Skeletal muscle satellite cell (primary cell): Measurements from ENCODE around the gene MEF2C. TPM values are rescaled to one million over a fixed set of nuclear protein-coding genes. Genes with fewer than 3 reads are reported as not detected.

ENCODE experiments used
- H3K27me3 ChIP-seq: 2 replicates; pipeline ENCODE4 v1.7.0; 2013; ENCODE audit warnings: low read length; ENCODE audit not compliant: control insufficient read depth, insufficient read depth
- H3K36me3 ChIP-seq: 2 replicates; pipeline ENCODE4 v1.7.0; 2013; ENCODE audit warnings: mild to moderate bottlenecking, control low read depth, low read length; ENCODE audit not compliant: insufficient read depth
- H3K4me1 ChIP-seq: 2 replicates; pipeline ENCODE4 v1.7.0; 2013; ENCODE audit warnings: low read length; ENCODE audit not compliant: control insufficient read depth, insufficient read depth
- H3K4me2 ChIP-seq: 2 replicates; pipeline ENCODE4 v1.7.0; 2013; ENCODE audit warnings: mild to moderate bottlenecking, low read length
- H3K4me3 ChIP-seq: 2 replicates; pipeline ENCODE4 v1.7.0; 2013; ENCODE audit warnings: low read length
- H3K9ac ChIP-seq: 2 replicates; pipeline ENCODE4 v1.7.0; 2013; ENCODE audit warnings: mild to moderate bottlenecking, low read depth, low read length, moderate library complexity
- H3K9me3 ChIP-seq: replicated peaks from 2 replicates; pipeline ENCODE4 v1.7.0; 2013; ENCODE audit warnings: mild to moderate bottlenecking, control low read depth, low read length
- small RNA-seq: library from RNA; depleted of rRNA; stranded (forward); fragments of <200 nt; gene quantifications from one replicate; pipeline ENCODE3, GENCODE V24; 2012

MEF2C gene

DNA sequence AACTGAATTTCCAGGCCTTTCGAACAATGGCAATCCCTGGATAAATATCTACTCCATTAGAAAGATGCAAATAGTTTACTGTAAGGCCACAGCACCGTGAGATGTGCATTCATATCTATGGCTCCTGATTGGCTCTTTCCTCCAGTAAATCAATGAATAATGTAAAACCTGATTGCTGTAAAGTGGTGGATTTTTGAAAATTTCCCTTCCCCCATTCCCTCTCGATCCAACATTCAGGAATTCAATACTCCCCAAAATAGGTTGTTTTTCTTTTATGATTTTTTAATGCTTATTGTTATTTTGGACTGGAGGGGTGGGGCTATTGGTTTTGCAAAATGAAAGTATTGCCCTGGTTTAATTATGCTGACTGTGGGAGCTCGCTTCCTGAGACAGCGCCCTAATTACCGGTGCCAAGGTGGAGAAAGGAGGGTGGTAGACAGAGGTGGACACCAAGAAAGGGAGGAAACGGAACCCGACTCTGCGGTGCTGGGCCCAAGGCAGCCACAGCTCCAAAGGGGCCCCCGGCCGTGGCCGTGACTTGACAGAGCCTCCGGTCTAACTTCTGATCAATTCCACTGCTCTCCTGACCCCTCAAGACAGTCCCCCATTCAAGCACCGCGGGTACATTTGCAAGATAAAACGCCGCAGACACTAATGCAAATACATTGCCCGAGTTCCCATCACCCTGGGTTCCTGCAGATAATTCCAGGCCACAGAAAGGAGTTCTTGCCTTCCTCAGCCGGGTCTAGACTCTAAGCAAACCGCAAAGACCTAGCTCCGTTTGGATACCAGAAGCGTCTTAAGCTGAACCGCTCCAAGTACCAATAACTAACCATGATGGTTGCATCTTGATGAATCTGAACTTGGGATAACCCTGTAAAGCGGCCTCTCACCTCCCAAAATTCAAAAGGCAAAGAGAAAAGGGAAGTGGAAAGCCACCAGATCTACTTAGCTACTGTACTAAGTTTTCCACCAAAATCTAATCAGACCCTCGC lies 211.2 kb downstream of the MEF2C start:
- H3K4me3 ChIP-seq, result no peak overlapping the region
- H3K4me1 ChIP-seq, result peaks cover 9% of the 10 kb centered on the region
- no peaks in the 10 kb centered on the region for H3K36me3 ChIP-seq
- H3K9me3 ChIP-seq, result peaks cover 5% of the 10 kb centered on the region
- H3K9ac ChIP-seq, result no peak overlapping the region
- H3K27me3 ChIP-seq, result peaks cover 97% of the 10 kb centered on the region
- H3K4me2 ChIP-seq, result no peak overlapping the region

- peaks cover 98% of the 10 kb centered on the region for H3K27me3 ChIP-seq
- no peak overlapping the region for H3K4me3 ChIP-seq
- H3K9ac ChIP-seq, result no peak overlapping the region
- H3K4me1 ChIP-seq, result peaks cover 14% of the 10 kb centered on the region
- no peak overlapping the region for H3K4me2 ChIP-seq
- H3K9me3 ChIP-seq, result peaks cover 5% of the 10 kb centered on the region
- no peaks in the 10 kb centered on the region for H3K36me3 ChIP-seq
These were observed 211.9 kb downstream of the MEF2C start for GRCh38 chr5:88671106-88671504.

DNA sequence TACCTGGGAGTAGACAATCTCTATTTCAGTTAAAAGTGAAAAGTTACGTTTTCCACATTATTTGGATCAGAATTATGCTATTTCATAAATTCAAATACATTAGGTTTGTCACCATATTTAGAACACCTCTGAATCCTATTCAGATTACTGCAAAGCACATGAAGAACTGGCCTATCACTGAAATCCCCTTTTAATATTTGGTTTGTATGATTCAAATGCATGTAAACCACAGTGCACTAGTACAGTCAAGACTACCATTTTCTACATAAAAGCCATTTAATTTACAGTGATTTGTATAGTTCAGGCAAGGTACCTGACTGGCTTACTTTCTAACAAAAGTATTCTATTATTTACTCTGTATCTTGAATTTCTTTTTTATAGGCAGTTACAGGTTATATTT lies 212.5 kb downstream of the MEF2C start:
- no peak overlapping the region for H3K9ac ChIP-seq
- no peak overlapping the region for H3K4me2 ChIP-seq
- peaks cover 5% of the 10 kb centered on the region for H3K9me3 ChIP-seq
- no peak overlapping the region for H3K4me3 ChIP-seq
- H3K36me3 ChIP-seq, result no peaks in the 10 kb centered on the region
- H3K4me1 ChIP-seq, result peaks cover 14% of the 10 kb centered on the region
- peaks cover 98% of the 10 kb centered on the region for H3K27me3 ChIP-seq

- H3K4me3 ChIP-seq, result no peak overlapping the region
- H3K27me3 ChIP-seq, result peaks cover 98% of the 10 kb centered on the region
- peaks cover 9% of the 10 kb centered on the region for H3K4me1 ChIP-seq
- H3K4me2 ChIP-seq, result no peak overlapping the region
- no peak overlapping the region for H3K9ac ChIP-seq
- no peaks in the 10 kb centered on the region for H3K36me3 ChIP-seq
- no peaks in the 10 kb centered on the region for H3K9me3 ChIP-seq
These were observed 213.5 kb downstream of the MEF2C start for GRCh38 chr5:88669371-88670050.

DNA sequence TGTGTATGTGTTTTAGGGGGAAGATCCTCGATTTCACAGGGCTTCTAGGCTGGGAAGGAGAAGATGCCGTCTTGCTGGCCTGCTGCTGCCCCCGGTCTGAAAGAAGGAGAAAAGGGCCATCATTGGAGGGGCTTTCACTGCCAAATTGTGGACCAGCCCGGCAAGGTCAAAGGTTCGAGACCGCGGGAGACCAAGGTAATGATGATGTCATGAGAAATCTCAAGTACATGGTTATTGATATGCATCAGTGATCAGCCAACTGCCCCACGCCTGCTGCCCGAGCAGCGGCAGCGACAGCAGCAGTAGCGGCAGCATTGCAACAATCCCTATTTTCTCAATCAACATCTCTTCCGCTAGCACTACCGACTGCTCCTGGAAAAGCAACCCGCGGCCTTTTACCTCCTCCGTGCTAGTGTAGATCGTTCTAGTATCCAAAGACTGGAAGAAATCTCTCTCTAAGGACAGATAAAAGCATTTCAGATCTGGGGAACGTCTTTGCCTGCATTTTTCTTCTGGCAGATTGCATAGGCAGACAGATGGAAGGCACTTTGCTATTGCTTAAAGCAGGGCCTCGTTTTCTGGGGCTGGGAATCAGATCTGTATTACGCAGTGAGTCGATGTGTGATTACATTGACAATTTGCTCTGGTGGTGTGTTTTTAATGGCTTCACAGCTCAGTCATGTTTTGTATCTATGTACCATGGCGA lies 215.3 kb downstream of the MEF2C start:
- Histone ChIP-seq H3K9me3 (no peaks in the 10 kb centered on the region), H3K4me3 (no peak overlapping the region), H3K9ac (no peak overlapping the region), H3K27me3 (peaks cover 98% of the 10 kb centered on the region), H3K36me3 (no peaks in the 10 kb centered on the region), H3K4me2 (peak overlapping the region; percentile 72), H3K4me1 (peaks cover 6% of the 10 kb centered on the region)

Small RNAs within 50 kb of the gene (small RNA-seq; reads per million reads assigned to genes)
- not detected for gene AC008525.2
